Esophagus muscularis mucosa (tissue), 3 donors: ENCODE results near the gene SKA3.

Experiments used
- CTCF ChIP-seq, 3 experiments: fragments of 200-600 bp in 2 of 3; fragments of 450-650 bp in 1 of 3; sonication (generic) in 2 of 3; IDR thresholded peaks; one replicate each; pipeline ENCODE4 v1.5.1; 2017 to 2019; ENCODE audit warnings: antibody characterized with exemption in 3 of 3, mild to moderate bottlenecking in 2 of 3, moderate library complexity in 1 of 3
- POLR2AphosphoS5 ChIP-seq, 2 donors: sonication (generic); formaldehyde crosslinking; IDR thresholded peaks; one replicate each; pipeline ENCODE4 v1.6.1; 2017; ENCODE audit warnings: antibody characterized with exemption in 2 of 2

- TF ChIP-seq CTCF (IDR thresholded peaks at IDR 0.05) (no peak), POLR2AphosphoS5 (IDR thresholded peaks at IDR 0.05) (no peak)
These were observed 46.2 kb downstream of the SKA3 start for GRCh38 chr13:21130116-21130515.
